ENCODE results near the gene PDK2.

- TF ChIP-seq CTCF (IDR thresholded peaks at IDR 0.05; ENCODE audit: low read depth, low read length, poor library complexity, severe bottlenecking): no peak
- no peak for TF ChIP-seq EZH2phosphoT487 (IDR thresholded peaks at IDR 0.05; ENCODE audit: borderline replicate concordance, low read length)
These were observed 13.4 kb downstream of the PDK2 start for GRCh38 chr17:50108556-50108955.
